IPS-18a (cell line): ENCODE results near the gene MAP2K7.
A peak's percentile ranks its signal among the peaks of the same experiment; 100 is the strongest.

ENCODE experiments used
- H3K27ac ChIP-seq: one replicate; pipeline ENCODE4 v1.5.1; 2013; ENCODE audit warnings: low read length
- H3K27me3 ChIP-seq: one replicate; pipeline ENCODE4 v1.6.1; 2013; ENCODE audit warnings: mild to moderate bottlenecking, low read length; ENCODE audit not compliant: control insufficient read depth, insufficient read depth
- H3K36me3 ChIP-seq: one replicate; pipeline ENCODE4 v1.6.1; 2013; ENCODE audit warnings: low read depth, low read length; ENCODE audit not compliant: control insufficient read depth
- H3K4me1 ChIP-seq: one replicate; pipeline ENCODE4 v1.6.1; 2013; ENCODE audit warnings: low read depth, low read length; ENCODE audit not compliant: control insufficient read depth
- H3K4me3 ChIP-seq: one replicate; pipeline ENCODE4 v1.5.1; 2013; ENCODE audit warnings: low read length
- H3K9ac ChIP-seq: one replicate; pipeline ENCODE4 v1.6.1; 2013; ENCODE audit warnings: mild to moderate bottlenecking, low read length, moderate library complexity
- H3K9me3 ChIP-seq: one replicate; pipeline ENCODE4 v1.6.1; 2013; ENCODE audit warnings: low read depth, low read length; ENCODE audit not compliant: control insufficient read depth

The MAP2K7 gene

DNA sequence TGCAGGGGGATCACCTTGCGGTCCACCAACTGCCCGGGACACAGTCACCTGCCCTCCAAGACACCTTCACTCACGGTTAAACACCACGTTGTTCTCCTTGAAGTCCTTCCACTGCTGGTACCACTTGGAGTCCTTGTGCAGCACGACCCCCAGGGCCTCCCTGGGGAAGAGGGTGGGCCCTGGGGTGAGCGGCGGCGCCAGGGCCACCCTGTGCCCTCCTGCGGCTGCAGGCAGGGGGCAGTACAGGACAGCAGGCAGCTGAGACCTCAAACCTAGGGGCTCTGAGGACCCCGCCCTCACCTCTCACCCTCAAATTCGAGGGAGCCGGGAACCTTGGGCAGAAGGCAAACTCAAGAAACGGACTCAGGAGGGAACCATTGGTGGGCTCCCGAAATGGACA lies 29.7 kb downstream of the MAP2K7 start:
- Histone ChIP-seq H3K27me3 (no peaks in the 10 kb centered on the region), H3K4me3 (no peak overlapping the region), H3K9me3 (no peaks in the 10 kb centered on the region), H3K9ac (no peak overlapping the region), H3K36me3 (peaks cover 62% of the 10 kb centered on the region), H3K4me1 (no peaks in the 10 kb centered on the region), H3K27ac (no peak overlapping the region)

DNA sequence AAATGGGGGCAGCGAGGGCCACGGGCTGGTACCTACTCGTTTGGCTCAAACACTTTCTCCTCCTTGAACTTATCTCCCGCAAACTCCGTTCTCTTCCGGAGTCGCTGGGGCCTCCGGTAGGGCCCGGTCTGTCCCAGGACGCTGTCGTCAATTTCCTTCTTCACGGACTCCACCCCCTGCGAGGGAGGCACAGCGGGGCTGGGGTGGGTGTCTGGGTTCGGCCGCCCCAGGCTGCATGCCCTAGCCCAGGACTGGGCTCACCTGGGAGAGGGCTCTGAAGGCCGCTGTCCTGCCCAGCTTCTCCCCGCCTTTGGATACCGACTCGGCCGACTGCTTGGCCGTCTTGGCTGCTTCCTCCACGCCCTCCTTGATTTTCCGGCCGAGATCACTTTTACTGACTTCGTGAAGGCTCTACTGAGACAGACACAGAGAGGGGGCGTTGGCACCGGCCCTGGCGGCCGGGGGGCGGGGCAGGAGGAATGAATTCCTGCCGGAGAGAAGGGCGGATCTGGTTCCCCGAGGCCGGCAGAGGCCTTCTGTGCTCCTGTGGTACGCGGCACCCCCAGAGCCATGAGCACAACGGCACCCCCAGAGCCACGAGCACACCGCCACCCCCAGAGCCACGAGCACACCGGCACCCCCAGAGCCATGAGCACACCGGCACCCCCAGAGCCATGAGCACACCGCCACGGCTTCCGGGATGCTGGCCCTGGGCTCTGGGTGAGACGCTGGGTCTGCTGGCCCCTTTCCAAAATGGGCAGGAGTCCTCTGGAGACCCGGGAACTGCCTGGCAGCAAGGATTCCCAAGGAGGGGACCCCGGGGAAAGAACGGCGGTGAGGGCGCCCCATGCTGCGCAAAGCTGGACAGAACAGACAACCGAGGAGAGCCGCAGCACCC lies 30.4 kb downstream of the MAP2K7 start:
- Histone ChIP-seq H3K9ac (no peak overlapping the region), H3K4me3 (no peak overlapping the region), H3K27me3 (no peaks in the 10 kb centered on the region), H3K36me3 (peaks cover 66% of the 10 kb centered on the region), H3K27ac (no peak overlapping the region), H3K9me3 (no peaks in the 10 kb centered on the region), H3K4me1 (no peaks in the 10 kb centered on the region)

GRCh38 chr19:7934766-7935165 lies 31.1 kb downstream of the MAP2K7 start:
- peaks cover 69% of the 10 kb centered on the region for H3K36me3 ChIP-seq

GRCh38 chr19:7940841-7941240 lies 37.2 kb downstream of the MAP2K7 start:
- H3K9me3 ChIP-seq: no peaks in the 10 kb centered on the region

More at GRCh38 chr19:7934766-7935165, 31.1 kb downstream of the MAP2K7 start:
- H3K9ac ChIP-seq: no peak overlapping the region
- no peak overlapping the region for H3K4me3 ChIP-seq
- no peaks in the 10 kb centered on the region for H3K27me3 ChIP-seq
- H3K4me1 ChIP-seq: no peaks in the 10 kb centered on the region
- H3K9me3 ChIP-seq: no peaks in the 10 kb centered on the region
- no peak overlapping the region for H3K27ac ChIP-seq

GRCh38 chr19:7941895-7942596 lies 38.4 kb downstream of the MAP2K7 start:
- H3K9ac ChIP-seq: peak overlapping the region; percentile 97
- no peaks in the 10 kb centered on the region for H3K4me1 ChIP-seq
- no peak overlapping the region for H3K27ac ChIP-seq
- H3K27me3 ChIP-seq: no peaks in the 10 kb centered on the region
- H3K36me3 ChIP-seq: peaks cover 30% of the 10 kb centered on the region
- no peaks in the 10 kb centered on the region for H3K9me3 ChIP-seq
- H3K4me3 ChIP-seq: peak overlapping the region; percentile 95

More at GRCh38 chr19:7940841-7941240, 37.2 kb downstream of the MAP2K7 start:
- H3K27me3 ChIP-seq: no peaks in the 10 kb centered on the region
- H3K36me3 ChIP-seq: peaks cover 32% of the 10 kb centered on the region
- H3K27ac ChIP-seq: no peak overlapping the region
- no peak overlapping the region for H3K4me3 ChIP-seq
- H3K9ac ChIP-seq: no peak overlapping the region
- H3K4me1 ChIP-seq: no peaks in the 10 kb centered on the region

GRCh38 chr19:7942981-7943443 lies 39.3 kb downstream of the MAP2K7 start:
- H3K27ac ChIP-seq: peak overlapping the region; percentile 71
- peaks cover 23% of the 10 kb centered on the region for H3K36me3 ChIP-seq
- no peaks in the 10 kb centered on the region for H3K9me3 ChIP-seq
- H3K4me3 ChIP-seq: peak overlapping the region; percentile 95
- no peaks in the 10 kb centered on the region for H3K4me1 ChIP-seq
- H3K9ac ChIP-seq: peak overlapping the region; percentile 97
- no peaks in the 10 kb centered on the region for H3K27me3 ChIP-seq

DNA sequence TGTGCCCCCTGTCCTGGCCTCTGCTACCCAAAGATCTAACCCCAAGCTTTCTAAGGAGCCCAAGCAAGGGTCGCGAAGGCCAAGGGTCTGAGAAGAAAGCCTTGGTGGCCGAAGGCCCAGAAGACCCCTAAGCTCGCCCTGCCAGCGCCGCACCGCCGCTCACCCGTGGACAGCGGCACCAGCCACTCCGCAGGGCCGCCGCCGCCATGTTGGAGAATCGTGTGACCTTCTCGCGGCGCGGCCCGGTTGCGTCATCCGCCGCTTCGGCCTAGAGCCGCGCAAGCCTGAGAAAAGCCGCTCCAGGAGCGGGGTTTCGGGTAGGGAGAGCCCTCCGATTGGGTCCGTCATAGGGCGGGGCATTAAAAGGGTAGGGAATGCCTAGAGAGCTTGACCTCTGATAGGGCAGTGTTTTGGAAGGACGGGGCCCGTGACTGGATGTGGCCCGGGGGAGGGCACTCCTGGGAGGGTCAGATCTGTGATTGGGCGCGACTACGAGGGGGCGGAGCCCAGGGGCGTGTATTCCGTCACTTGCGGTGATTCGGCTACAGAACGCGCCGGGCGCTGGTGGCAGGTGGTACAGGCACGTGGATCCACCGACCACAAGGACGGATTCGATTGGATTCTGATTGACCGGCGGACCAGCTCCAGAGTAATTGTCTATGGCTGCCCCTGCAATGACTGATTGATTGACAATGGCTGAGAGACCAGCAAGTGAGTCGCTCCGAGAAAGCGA lies 39.9 kb downstream of the MAP2K7 start, which contains the start of gene TIMM44:
Gene TIMM44, minus strand, starts transcription at position 223 of the 733 bp plus-strand sequence. Its CDS starts 15 bp downstream, at position 208.
- H3K9ac ChIP-seq: peak within 1 kb of the TSS; percentile 97
- H3K4me3 ChIP-seq: peak within 1 kb of the TSS; percentile 95
- H3K27me3 ChIP-seq: no peaks in the 10 kb centered on the region
- peak within 1 kb of the TSS; percentile 89 for H3K27ac ChIP-seq
- no peaks in the 10 kb centered on the region for H3K9me3 ChIP-seq
- peaks cover 18% of the 10 kb centered on the region for H3K36me3 ChIP-seq
- no peaks in the 10 kb centered on the region for H3K4me1 ChIP-seq

DNA sequence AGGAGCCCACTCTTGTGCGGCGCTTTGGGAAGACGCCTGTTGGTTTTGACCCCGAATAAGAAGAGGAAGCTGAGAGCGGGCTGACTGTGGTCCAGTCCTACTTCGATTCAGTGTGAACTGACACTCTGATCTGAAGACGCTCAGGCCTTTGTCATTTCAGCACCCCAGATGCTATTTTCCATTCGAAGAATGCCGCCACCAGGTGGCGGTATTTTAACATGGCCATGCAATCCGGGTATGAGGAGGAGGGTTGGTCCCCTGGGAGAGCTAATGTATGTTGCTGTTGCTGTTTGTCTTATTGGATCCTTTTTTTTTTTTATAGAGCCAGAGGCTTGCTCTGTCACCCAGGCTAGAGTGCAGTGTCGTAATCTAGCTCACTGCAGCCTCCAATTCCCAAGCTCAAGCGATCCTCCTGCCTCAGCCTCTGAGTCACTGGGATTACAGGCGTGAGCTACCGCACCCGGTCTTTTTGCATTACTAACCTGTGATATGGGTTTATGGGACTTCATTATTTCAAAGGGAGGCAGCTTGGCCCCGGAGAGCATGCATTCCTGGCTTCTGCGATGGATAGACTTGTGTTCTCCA lies 40.6 kb downstream of the MAP2K7 start:
- Histone ChIP-seq H3K9me3 (no peaks in the 10 kb centered on the region), H3K9ac (peak overlapping the region; percentile 89), H3K4me1 (no peaks in the 10 kb centered on the region), H3K36me3 (peaks cover 14% of the 10 kb centered on the region), H3K27me3 (no peaks in the 10 kb centered on the region), H3K27ac (peak overlapping the region; percentile 89), H3K4me3 (peak overlapping the region; percentile 78)

GRCh38 chr19:7947939-7948338 lies 44.3 kb downstream of the MAP2K7 start:
- Histone ChIP-seq H3K9ac (no peak overlapping the region), H3K27ac (no peak overlapping the region)

DNA sequence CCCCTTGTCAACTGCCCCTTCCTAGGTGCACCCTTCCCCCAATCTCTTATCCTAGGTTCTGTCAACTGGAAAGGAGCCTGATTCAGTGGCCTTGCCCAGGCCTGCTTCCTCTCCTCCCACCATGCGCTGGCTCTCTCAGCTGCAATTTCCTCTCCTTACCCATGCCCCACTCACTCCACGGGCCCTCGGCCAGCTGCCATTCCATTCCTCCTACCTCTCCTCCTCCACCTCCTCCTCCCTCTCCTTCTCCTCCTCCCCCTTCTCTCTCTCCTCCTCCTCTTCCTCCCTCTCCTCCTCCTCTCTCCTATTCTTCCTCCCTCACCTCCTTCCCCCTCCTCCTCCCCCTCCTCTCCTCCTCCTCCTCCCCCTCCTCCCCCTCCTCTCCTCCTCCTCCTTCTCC lies 49.4 kb downstream of the MAP2K7 start:
- no peaks in the 10 kb centered on the region for H3K36me3 ChIP-seq
- no peak overlapping the region for H3K4me3 ChIP-seq
- H3K27ac ChIP-seq: no peak overlapping the region
- H3K9ac ChIP-seq: no peak overlapping the region
- no peaks in the 10 kb centered on the region for H3K4me1 ChIP-seq
- H3K27me3 ChIP-seq: no peaks in the 10 kb centered on the region
- no peaks in the 10 kb centered on the region for H3K9me3 ChIP-seq

More at GRCh38 chr19:7947939-7948338, 44.3 kb downstream of the MAP2K7 start:
- H3K27me3 ChIP-seq: no peaks in the 10 kb centered on the region
- H3K4me3 ChIP-seq: no peak overlapping the region
- H3K9me3 ChIP-seq: no peaks in the 10 kb centered on the region
- no peaks in the 10 kb centered on the region for H3K36me3 ChIP-seq
- H3K4me1 ChIP-seq: no peaks in the 10 kb centered on the region

GRCh38 chr19:7953576-7953975 lies 49.9 kb downstream of the MAP2K7 start:
- no peaks in the 10 kb centered on the region for H3K9me3 ChIP-seq
- no peak overlapping the region for H3K4me3 ChIP-seq
- no peaks in the 10 kb centered on the region for H3K27me3 ChIP-seq
- no peaks in the 10 kb centered on the region for H3K4me1 ChIP-seq
- H3K9ac ChIP-seq: no peak overlapping the region
- H3K27ac ChIP-seq: no peak overlapping the region
- H3K36me3 ChIP-seq: peaks cover 3% of the 10 kb centered on the region
